Caki2 (cell line): ENCODE data around the gene PLCB1. TPM values are rescaled to one million over a fixed set of nuclear protein-coding genes. Genes with fewer than 3 reads are reported as not detected.

Experiments used
- DNase-seq: peaks from one replicate; pipeline ENCODE4 v3.0.0-alpha.2; 2015; ENCODE audit warnings: low read depth
- in situ Hi-C: cut with HindIII; loops from 2 replicates; pipeline ENCODE4 v1.10.0; 2016; ENCODE audit warnings: low sequenced_read_pairs, low pct_unique_long_range_greater_than_20kb, mixed read lengths
- total RNA-seq: library from RNA; depleted of rRNA; stranded (reverse); fragments of >200 nt; shearing (Covaris generic); gene quantifications from 2 replicates; pipeline ENCODE4 v1.2.3, GENCODE V29; 2014; ENCODE audit warnings: low replicate concordance

The PLCB1 gene
- total RNA-seq, 1 experiment from 2014 or later: 2.4 TPM

DNA sequence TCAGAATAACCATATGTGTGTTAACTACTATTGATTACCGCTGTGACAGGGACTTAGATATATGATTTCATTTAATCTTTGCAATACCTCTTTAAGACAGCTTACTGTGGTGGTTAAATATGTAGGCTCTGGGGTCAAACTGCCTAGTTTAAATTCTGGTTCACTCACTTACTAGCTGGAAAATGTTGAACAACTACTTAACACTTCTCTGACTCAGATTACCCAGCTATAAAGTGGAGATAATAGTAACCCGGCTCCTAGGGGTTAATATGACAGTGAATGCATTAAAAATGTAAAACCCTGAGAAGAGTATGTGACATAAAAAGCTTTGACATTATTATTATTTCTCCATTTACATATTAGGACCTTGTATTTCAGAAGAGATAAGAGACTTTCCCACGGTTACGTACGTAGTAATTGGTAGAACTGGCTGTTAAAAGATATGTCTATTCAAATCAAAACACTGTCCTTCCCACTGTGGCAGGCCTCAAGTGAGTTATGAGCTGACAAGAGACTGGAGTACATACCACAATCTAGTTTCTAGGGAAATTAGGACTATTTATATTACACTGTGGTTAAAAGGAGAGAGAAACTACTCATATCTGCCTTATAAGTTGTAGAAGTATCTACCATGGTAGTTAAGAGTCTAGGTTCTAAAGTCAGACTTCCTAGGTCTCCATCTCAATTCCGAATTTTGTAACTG lies 4.4 kb upstream of the PLCB1 start:
- in situ Hi-C loops: no loop called here
- DNase-seq: no peak

GRCh38 chr20:8128291-8129060 lies 3.6 kb upstream of the PLCB1 start:
- no peak for DNase-seq
- in situ Hi-C loops: no loop called here

DNA sequence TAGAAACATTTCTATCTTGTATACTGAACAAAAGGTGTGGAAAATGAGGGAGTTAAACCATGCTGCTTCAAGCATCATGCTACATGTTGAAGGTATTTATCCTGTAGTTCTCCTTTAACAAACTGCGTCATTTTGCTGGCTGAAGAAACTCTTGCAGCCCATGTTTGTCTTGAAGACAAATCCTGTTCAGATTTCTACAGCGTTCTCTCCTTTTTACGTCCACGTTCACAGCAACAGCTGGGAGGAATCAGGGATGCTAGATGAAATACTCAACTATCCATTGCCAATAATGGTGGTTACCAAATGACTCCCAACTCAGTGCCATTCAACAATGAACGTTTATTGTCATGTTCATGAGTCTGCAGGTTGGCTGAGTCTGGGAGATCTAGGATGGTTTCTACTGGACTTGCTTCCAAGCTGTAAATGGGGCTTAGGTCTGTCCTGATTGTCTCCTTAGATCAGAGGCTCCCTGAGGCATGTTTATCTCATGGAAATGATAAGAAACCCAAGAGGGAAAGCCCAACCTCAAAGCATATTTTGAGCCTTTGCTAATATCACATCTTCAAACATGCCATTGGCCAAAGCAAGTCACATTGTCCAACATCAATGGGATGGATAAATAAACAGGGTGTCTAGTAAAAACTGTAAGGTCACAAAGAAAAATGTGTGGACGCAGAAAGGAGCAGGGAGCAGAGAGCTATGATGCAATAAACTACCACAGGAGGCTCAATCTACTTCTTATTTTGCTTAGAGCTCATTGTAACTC lies 2.7 kb upstream of the PLCB1 start:
- DNase-seq: no peak

GRCh38 chr20:8130840-8131526 lies 1.1 kb upstream of the PLCB1 start:
- in situ Hi-C loops: no loop called here
- no peak for DNase-seq

More for the DNA sequence above, 2.7 kb upstream of the PLCB1 start:
- in situ Hi-C loops: no loop called here

- DNase-seq: peak; percentile 10
- in situ Hi-C loops: no loop called here
These were observed 631 bp downstream of the PLCB1 start for GRCh38 chr20:8132484-8133309.

- DNase-seq: no peak
- in situ Hi-C loops: no loop called here
These were observed 1.3 kb downstream of the PLCB1 start for GRCh38 chr20:8133310-8133768.

DNA sequence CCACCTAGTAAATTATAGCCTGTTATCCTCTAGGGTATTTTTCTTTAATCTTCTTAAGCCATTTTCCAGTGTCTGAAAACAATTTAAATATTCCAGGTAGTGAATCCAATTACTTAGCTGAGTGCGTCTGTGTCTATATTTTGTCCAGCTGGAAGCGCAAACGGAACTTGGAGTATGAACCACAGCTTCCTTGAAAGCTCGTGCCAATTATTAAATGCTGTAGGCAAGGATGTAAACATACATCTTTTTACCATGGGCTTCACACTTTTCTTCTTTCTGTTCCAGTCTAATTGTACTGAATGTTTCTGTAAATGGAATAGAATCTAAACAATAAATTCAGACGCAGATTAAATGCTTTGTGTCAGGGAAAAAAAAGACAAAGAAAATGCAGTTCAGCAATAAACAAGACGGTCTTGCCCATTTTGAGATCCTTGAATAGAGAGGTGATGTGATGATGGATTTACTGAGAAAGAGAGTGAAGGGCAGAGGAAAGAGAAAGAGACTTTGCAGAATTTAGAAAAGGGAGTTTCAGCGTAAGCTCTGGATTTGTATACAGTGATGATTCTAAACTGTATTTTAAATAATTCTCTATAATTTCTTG lies 1.9 kb downstream of the PLCB1 start:
- no peak for DNase-seq
- in situ Hi-C loops: no loop called here

- in situ Hi-C loops: no loop called here
- no peak for DNase-seq
These were observed 7.8 kb downstream of the PLCB1 start for GRCh38 chr20:8139899-8140298.

GRCh38 chr20:8143474-8143873 lies 11.4 kb downstream of the PLCB1 start:
- no peak for DNase-seq
- in situ Hi-C loops: no loop called here

DNA sequence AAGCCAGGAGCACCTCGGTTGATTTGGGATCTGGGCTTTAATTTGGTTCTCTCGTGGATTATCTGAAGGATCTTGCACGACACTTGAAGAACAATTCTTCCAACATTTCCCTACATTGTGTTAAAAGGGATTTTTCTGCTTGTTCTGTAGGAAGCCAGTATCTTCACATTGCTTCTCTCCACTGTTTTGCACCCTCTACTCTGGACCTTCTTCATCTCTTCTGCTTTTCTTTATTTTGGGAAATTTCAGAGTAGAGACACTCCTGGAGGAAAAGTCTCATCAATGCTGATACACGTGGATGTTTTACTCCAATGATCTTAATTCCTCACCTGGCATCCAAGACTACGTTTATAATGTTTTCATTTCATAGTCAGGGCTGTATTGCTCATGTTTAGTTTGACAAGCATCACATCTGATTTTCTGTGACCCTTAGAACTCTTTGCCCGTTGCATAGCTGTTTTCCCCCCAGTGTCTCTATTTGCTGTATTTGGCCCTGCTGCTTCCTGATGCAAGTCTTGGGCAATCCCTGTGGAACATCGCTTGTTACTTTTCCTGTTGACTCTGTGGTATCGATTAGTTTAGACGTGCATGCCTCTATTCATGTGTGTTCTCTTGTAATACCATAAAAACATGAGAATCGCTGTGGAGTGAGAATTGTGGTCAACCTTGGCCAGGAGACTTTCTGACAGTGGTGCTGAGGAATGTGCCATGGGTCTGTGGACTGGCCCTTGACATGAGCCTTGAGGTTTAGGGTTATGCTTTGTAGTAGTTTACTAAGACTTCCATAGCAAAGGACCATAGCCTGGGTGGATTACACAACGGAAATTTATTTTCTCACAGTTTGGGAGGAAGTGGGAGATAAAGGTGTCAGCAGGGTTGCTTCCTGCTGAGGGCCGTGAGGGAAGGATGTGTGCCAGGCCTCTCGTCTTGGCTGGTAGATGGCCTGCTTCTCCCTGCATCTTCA lies 12.5 kb downstream of the PLCB1 start:
- in situ Hi-C loops: no loop called here
- DNase-seq: no peak

GRCh38 chr20:8145246-8146168 lies 13.4 kb downstream of the PLCB1 start:
- DNase-seq: no peak
- in situ Hi-C loops: no loop called here

GRCh38 chr20:8147476-8147875 lies 15.4 kb downstream of the PLCB1 start:
- DNase-seq: no peak
- in situ Hi-C loops: no loop called here

GRCh38 chr20:8148501-8148900 lies 16.4 kb downstream of the PLCB1 start:
- no peak for DNase-seq
- in situ Hi-C loops: no loop called here

GRCh38 chr20:8150591-8150990 lies 18.5 kb downstream of the PLCB1 start:
- in situ Hi-C loops: no loop called here
- DNase-seq: no peak

DNA sequence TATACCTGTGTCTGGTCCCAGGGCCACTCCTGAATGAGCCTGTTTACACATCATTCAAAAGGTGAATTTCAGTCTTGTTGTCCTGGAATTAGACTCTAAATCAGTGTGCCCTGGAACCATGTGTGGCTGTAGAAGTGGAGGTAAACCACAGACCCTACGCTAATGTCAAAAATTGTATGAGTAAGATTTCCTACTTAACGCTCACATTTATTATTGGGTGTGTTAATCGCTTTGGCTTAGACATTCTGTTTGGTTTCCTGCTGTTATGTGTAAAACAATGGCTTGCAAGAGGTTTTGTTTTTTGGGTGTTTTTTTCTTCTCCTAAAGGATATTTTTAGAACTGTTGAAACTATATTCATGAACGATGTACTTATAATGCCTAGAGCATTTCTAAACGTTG lies 19.3 kb downstream of the PLCB1 start:
- DNase-seq: no peak
- in situ Hi-C loops: no loop called here
